HL-60 (cell line): ENCODE measurements around the gene LILRB2.

Experiments
- POLR2AphosphoS5 ChIP-seq: IDR thresholded peaks from 2 replicates; pipeline ENCODE4 v1.6.1; 2012; ENCODE audit warnings: low read depth
- TF ChIP-seq, protein P1 (sequence below): IDR thresholded peaks from one replicate; pipeline ENCODE4 v1.5.1; 2011; ENCODE audit warnings: low read length, control low read depth, inconsistent platforms; ENCODE audit not compliant: insufficient read depth
- TF ChIP-seq, protein P2 (sequence below): IDR thresholded peaks from 2 replicates; pipeline ENCODE4 v1.6.1; 2012; ENCODE audit warnings: low read depth; ENCODE audit not compliant: insufficient replicate concordance

DNA sequence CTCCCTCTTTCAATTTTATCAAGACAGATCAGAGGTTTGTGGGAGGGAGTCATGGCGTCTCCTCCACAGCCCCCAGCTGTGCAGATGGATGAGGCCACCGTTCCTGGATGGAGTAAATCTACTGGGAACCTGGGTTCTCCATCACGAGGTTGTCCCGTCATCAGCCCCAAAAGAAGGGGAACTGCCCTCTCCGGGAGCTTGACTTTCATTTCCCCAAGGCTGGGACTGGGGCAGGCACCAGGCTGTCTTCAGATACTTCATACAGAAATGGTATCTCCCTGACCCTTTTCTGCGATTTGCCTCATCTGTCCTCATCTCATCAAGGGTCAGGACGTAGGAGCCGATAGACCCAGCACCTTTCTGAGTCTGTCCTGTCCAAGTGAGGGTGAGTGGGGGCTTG is 9.8 kb downstream of the LILRB2 start:
- TF ChIP-seq, protein P1, sequence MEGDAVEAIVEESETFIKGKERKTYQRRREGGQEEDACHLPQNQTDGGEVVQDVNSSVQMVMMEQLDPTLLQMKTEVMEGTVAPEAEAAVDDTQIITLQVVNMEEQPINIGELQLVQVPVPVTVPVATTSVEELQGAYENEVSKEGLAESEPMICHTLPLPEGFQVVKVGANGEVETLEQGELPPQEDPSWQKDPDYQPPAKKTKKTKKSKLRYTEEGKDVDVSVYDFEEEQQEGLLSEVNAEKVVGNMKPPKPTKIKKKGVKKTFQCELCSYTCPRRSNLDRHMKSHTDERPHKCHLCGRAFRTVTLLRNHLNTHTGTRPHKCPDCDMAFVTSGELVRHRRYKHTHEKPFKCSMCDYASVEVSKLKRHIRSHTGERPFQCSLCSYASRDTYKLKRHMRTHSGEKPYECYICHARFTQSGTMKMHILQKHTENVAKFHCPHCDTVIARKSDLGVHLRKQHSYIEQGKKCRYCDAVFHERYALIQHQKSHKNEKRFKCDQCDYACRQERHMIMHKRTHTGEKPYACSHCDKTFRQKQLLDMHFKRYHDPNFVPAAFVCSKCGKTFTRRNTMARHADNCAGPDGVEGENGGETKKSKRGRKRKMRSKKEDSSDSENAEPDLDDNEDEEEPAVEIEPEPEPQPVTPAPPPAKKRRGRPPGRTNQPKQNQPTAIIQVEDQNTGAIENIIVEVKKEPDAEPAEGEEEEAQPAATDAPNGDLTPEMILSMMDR = no peak
- no peak for TF ChIP-seq POLR2AphosphoS5
- TF ChIP-seq, protein P2, sequence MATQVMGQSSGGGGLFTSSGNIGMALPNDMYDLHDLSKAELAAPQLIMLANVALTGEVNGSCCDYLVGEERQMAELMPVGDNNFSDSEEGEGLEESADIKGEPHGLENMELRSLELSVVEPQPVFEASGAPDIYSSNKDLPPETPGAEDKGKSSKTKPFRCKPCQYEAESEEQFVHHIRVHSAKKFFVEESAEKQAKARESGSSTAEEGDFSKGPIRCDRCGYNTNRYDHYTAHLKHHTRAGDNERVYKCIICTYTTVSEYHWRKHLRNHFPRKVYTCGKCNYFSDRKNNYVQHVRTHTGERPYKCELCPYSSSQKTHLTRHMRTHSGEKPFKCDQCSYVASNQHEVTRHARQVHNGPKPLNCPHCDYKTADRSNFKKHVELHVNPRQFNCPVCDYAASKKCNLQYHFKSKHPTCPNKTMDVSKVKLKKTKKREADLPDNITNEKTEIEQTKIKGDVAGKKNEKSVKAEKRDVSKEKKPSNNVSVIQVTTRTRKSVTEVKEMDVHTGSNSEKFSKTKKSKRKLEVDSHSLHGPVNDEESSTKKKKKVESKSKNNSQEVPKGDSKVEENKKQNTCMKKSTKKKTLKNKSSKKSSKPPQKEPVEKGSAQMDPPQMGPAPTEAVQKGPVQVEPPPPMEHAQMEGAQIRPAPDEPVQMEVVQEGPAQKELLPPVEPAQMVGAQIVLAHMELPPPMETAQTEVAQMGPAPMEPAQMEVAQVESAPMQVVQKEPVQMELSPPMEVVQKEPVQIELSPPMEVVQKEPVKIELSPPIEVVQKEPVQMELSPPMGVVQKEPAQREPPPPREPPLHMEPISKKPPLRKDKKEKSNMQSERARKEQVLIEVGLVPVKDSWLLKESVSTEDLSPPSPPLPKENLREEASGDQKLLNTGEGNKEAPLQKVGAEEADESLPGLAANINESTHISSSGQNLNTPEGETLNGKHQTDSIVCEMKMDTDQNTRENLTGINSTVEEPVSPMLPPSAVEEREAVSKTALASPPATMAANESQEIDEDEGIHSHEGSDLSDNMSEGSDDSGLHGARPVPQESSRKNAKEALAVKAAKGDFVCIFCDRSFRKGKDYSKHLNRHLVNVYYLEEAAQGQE = no peak
